HepG2 (cell line): Measurements from ENCODE around the gene MYH7B.

Experiments
- AGO1 ChIP-seq: fragments of 200-400 bp; formaldehyde crosslinking; IDR thresholded peaks from 2 replicates; pipeline ENCODE4 v1.6.1; 2017; ENCODE audit warnings: mild to moderate bottlenecking, low read depth, low read length, moderate library complexity; ENCODE audit not compliant: poor library complexity, severe bottlenecking
- ZNF24 ChIP-seq: fragments of 450-650 bp; IDR thresholded peaks from 2 replicates; pipeline ENCODE4 v1.6.1; 2017; ENCODE audit warnings: antibody characterized with exemption, mild to moderate bottlenecking
- ZNF616 ChIP-seq: sonication (generic); formaldehyde crosslinking; IDR thresholded peaks from 2 replicates; pipeline ENCODE4 v1.5.0; 2020; ENCODE audit warnings: low read depth, mild to moderate bottlenecking, missing genetic modification reagents

DNA sequence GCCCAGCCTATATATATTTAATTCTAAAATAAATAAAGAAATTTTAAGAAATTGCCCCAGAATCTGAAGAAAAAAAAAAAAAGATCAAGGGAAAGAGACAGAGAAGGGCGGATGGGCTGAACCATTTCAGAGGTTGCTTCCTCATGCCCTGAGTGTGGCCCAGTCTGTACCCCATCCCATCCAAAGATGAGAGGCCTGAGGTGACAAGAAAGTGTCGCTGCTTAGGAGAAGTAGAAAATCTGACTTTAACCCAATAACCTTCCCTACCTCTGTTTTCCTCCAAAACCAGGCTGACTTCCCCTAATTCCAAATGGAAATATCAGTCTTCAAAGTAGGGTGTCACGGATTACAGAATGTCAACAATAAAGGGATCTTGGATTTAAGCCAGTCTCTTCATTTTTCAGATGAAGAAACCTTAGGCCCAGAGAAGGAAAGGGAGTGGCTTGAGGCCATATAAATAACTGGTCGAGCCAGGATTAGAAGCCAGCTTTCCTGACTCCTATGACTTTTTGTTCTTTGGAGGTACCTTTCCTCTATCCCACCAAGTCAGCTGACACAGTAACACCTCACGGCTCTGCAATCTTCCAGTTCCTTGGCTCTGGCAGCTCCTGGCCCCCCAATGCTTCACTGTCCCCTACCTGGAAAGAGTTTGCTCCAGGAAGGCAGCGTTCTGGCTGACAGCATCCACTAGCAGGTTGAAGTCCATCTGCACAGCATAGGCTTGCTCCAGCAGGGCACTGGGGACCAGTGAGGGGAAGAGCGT, 10.2 kb upstream of the MYH7B start:
- no peak for TF ChIP-seq ZNF616 (CRISPR knock-in tag)
- no peak for TF ChIP-seq ZNF24
- TF ChIP-seq AGO1, result no peak
